HG02852 (cell line): Measurements from ENCODE around the gene SALL3.
"Not testable (repeated sequence)": the region's sequence is repeated elsewhere in the genome, so short reads cannot be mapped to it uniquely, and the experiment has no call there.

Source experiments
- ATAC-seq: cut with Tn5 transposase; IDR thresholded peaks from one replicate; pipeline ENCODE4 v1.9.1; 2021; ENCODE audit warnings: mild to moderate bottlenecking, moderate library complexity; ENCODE audit not compliant: unreplicated experiment

Gene SALL3

DNA sequence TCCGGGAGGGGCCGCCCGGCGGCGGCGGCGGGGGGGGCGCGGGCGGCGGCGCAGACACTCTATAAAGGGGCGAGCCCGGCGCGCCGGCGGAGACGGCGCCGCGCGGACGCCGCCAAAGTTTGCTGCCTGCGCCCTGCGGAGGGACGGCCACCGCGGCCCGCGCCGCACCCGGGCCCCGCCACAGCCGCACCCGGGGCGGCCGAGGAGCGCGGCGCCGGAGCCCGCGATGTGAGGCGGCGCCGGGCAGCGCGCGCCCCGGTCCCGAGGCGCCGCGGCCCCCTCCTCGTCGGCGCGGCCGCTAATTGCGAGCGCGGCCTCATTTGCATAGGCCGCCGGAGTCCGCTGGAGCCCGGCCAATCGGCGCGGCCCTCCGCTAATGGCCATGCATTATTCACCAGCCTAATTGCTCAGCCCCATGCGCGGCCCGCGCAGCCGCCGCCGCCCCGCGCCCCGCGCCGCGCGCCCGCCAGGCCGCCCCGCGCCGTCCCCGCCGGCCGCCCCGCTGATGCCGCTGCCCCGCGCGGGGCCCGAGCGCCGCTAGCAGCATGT lies at the start of gene SALL3:
Gene SALL3, plus strand, starts transcription at position 89 of the 549 bp plus-strand sequence. Its CDS starts 457 bp downstream, at position 546.
- no peak for ATAC-seq

DNA sequence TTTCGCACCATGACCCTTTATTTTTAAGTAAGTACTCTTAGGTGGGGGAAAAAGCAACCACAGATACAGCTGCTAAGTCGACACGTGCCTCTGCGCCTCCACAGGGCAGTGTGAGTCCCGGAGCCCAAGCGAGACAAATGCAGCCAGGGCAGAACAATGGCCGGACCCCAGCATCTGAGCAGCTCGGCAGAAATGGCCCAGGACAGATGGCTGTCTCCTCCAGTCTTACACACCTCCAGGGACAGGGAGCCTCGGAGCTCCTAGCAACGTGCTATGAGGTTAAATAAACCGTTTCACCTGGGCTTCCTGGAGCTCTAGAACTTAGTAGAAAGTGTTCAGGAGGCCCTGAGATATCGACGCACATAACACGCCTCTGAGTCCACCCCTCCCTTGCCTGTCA lies 47.3 kb upstream of the SALL3 start:
- no peak for ATAC-seq

DNA sequence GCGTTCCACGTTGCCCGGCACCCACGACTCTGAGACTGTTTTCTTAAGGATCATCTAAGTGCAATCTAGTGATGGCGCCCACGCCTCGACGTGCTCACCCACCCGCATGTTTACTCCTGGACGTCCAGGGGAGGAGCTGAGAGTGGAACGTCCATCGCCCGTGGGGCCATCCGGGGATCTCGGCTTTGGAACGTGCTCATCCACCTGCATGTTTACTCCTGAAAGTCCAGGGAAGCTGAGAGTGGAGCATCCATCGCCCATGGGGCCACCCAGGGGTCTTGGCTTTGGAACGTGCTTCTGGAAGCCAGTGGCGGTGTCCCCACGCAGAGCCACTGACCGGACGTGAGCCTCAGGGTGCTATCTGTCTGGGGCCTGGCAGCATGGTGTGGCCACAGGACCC lies 45.6 kb upstream of the SALL3 start:
- ATAC-seq, result no peak

DNA sequence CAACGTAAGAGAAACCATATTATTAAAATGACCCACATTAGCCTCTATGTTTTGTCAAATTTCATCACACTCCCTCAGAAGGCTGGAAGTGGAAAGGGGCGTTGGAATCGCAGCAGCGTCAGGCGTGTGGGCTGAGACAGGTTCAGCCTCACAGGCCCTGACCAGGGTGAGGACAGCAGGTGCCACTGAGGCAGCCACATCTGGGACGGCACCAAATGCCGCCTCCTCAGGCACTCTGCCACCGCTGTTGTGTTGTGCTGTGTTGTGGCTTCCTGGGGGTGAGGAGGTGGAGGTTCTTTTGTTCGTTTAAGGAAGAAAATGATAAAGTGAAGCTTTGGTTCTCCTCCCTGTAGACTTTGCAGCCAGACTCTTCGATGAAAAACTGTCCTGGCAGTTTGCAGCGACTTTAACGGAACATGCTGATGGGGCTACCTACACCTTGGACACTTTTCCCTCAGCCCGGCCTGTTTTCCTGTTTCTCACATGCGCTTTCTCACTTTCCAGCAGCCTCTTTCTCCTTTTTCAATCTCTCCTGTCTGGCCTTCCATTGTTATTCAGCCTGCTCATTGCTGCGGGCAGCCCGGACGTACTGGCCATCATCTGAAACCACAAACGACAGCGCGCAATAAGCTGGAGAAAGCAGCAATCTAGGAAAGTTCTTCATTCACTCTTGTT lies 44.9 kb upstream of the SALL3 start:
- no peak for ATAC-seq

DNA sequence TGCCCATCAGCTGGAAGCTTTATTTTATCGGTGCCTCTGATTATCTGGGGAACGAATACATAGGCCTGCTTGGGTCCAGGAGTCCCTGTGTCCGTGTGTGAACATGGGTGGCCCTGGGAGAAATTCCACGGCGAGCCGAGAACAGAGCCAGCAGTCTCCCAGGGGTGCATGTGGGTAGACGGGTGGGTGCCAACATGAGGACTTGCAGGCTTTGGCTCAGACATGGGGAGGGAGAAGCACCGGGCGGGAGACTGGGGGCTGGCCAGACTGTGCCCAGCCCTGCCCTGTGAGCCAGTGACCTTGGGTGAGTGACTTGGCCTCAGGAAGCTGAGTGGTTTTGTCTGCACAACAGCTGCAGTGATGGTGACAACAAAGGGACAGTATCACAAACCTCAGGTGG lies 44.2 kb upstream of the SALL3 start:
- ATAC-seq, result no peak

DNA sequence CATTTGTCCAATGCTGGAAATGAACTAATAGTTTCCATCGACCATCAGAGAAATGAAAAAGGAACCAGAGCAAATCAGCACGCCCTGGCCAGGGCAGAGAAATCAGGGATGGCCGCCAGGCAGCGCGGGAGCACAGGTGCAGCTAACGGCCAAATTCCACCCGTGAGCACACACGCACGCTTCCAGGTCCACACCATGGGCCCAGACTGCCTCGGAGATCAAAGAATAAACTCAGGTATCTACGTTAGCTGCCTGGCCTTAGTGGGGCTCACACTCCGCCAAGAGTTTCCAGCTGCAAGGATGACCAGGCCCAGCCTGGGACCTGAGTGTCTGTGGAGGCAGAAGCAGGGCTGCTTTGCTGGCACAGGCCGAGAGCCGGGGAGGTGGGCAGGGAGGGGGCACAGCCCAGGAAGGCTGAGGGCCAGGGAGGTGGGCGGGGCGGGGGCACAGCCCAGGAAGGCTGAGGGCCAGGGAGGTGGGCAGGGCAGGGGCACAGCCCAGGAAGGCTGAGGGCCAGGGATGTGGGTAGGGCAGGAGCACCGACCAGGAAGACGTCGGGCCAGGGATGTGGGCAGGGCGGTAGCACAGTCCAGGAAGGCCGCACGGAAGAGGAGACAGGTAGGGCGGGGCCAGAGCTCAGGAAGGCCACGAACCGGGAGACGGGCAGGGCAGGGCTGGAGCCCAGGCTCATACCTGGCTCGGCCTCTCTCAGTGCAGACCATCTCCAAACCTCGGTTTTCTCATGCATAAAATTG lies 43.2 kb upstream of the SALL3 start:
- no peak for ATAC-seq

DNA sequence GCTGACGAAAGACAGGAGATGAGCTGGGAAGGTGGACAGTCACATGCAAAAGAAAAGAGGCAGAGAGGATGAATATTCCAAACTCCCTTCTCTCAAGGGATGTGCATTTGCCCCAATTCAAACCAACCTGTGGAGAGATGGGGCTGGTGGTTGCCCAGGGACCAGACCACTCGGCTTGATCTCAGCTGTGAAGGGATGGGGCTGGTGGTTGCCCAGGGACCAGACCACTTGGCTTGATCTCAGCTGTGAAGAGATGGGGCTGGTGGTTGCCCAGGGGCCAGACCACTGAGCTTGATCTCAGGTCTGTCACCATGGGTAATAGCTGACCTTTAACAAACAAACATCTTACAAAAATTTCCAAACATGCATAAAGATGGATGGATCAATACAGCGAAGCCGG lies 42.5 kb upstream of the SALL3 start:
- ATAC-seq, result no peak

DNA sequence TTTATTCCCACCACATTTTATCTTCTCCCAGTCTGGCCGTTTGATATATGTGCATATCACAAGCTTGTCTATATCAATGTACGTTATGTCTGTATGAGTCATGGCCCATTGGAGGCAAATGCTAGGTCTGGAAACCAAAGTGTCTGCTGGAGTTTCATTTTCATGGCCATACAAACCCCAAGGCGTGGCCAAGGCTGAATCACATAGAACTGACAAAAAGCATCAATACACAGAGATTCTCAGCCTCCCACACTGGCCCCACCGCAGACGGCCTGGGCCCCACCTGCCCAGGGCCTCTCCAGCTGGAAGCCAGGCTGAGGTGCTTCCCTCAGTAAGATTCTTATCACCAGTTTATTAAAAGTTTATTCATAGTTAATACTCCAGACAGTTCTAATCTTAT lies 40.5 kb upstream of the SALL3 start:
- no peak for ATAC-seq

DNA sequence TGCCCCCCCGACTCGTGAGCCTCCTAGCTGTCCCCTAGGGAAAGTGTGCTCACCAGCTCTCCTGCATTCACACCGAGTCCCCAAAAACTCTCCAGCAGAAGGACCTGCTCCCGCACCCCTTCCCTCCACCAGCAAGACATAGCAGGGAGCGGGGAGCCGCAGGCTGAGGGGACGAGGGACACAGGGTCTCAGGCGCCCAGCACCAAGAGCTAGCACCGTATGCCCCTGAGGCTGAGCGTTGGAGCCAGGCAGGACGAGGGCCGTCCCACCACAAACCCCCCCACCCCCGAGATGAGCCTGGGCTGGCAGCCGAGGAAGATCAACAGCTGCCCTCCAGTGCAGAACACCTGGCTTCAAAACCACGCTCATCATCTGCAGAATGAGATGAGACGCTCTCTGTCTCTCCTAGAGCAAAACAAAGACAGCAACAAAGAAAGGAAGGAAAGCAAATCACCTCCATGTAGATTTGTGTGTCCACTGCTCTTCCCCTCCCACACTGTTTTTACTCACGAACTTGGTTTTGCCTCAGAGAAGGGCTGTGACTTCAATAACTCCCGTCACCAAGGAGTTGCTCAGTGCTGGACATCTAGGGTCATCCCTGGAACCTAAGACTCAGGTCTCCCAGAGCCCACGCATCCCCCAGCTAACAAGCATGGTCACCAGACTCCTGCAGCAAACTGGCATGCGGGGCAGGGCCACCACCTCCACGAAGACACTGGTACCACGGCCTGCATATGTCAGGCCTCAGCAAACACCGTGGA lies 39.7 kb upstream of the SALL3 start:
- ATAC-seq, result no peak

DNA sequence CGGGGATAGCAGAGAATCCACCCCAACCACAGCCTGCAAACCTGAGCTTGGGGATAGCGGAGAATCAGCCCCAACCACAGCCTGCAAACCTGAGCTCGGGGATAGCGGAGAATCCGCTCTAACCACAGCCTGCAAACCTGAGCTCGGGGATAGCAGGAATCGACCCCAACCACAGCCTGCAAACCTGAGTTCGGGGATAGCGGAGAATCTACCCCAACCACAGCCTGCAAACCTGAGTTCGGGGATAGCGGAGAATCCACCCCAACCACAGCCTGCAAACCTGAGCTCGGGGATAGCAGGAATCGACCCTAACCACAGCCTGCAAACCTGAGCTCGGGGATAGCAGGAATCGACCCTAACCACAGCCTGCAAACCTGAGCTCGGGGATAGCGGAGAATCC lies 37.4 kb upstream of the SALL3 start:
- not testable (repeated sequence) for ATAC-seq

DNA sequence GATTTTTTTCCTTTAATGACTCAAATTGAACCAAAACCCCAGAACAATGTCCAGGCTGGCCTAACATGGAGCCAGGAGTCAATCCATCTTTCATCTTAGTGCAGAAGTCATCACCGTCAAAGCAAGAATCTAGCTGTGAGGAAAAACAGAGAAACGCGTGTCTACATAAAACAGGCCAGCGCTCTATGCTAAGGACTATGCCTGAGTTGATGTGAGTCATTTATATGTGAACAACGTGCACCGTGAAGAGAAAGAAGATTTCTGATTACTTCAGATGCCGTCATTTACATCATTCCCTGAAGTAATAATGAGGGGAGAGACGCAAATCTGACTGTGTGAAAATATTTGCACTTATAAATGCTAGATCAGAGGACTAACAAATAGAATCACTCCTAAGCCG lies 34.0 kb upstream of the SALL3 start:
- ATAC-seq, result no peak

DNA sequence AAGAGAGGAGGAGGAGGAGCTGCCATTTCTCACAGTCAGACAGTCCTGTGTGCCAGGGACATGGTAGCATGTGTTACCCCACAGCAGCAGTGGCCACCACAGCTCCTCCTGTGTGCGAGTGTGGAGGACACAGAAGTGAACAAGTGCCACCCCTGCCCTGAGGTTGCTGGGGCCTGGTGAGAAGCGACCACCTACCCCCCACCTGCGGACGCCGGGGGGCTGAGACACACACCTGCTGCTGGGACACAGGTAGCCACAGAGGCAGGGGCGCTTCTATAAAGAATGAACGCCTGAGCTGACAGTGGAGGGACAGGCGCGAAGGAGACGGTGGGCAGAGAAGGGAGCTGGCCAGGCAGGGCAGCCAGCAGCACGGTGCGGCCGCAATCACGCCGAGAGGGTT lies 32.3 kb upstream of the SALL3 start:
- no peak for ATAC-seq

DNA sequence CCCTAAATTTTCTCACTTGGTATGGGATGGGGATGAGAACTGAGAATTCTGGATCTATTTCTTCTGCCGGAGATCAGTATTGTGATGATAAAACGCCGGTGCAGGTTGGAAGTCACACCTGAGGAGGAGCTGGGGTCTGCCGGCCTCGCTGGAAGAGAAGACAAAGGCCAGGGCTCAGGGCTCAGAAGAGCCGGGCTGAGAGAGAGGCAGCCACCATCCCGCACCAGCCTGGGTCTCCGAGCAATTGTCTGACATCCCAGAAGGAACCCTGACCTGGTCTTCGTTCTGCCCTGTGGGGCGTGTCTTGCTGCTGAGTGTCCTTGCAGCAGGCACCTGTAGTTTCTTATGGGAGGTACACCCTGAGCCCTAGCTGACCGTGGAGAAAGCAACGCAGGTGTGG lies 31.4 kb upstream of the SALL3 start:
- ATAC-seq, result no peak

DNA sequence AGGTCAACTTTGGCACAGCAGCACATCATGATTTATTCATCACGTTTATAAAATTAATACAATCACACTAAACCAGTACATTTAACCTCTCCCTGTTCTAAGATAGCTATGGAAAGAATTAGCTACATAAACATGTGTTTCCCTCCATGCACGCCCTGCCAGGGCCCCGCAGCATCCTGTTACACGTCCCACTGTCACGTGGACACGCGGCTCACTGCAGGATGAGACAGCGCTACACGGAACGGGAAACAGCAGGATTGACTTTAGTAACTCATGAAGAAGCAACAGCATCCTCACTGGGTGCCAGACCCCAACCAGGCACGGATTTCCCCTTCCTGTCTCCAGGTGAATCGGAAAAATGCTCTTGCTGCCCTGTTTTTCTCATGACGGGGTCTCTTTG lies 30.9 kb upstream of the SALL3 start:
- ATAC-seq, result no peak

DNA sequence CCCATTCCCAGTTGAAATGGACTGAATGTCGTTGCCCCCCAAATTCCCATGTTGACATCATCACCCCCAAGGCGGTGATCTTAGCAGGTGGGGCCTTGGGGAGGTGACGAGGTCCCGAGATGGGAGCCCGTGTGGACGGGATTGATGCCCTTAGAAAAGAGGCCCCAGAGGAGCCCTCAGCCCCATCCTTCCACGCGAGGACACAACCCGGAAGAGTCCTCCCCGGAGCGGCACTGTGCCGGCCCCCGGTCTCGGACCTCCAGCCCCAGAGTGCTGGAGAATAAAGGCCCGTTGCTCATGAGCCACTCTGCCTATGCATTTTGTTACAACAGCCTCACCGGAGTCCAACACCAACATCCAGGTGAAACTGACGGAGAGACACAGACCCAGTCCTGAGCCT lies 30.4 kb upstream of the SALL3 start:
- no peak for ATAC-seq

DNA sequence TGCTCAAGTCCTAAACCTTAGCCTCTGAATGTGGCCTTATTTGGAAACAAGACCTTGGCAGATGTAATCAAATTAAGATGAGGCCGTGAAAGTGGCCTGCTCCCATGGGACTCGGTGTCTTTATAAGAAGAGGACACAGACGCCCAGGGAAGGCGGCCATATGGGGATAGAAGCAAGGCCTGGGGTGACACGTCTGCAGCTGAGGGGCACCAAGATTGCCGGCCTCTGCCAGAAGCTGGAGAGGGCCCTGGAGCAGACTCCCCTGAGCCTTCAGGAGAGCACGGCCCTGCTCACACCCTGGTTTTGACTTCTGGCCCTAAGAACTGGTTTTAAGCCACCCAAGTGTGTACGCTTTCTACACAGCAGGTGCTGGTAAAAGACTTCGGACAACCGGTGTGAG lies 29.2 kb upstream of the SALL3 start:
- no peak for ATAC-seq

DNA sequence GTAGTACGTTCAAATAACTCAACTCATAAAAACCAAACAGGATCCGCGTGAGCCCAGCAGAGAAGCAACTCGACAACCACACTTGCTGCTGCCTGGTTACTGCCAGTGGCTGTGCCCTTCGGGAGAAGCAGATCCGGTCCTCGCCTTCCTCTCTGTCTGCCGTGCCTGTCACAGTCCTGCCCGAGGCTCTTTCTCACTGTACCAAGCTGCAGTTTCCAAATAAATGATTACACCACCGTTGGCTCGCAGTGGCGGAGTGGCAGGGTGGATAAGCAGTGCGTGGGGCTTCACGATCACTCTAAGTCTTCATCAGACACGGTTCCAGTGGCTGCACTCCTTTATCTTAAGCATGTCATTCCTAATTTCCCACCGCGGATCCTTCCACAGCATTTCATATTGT lies 26.1 kb upstream of the SALL3 start:
- ATAC-seq, result no peak

DNA sequence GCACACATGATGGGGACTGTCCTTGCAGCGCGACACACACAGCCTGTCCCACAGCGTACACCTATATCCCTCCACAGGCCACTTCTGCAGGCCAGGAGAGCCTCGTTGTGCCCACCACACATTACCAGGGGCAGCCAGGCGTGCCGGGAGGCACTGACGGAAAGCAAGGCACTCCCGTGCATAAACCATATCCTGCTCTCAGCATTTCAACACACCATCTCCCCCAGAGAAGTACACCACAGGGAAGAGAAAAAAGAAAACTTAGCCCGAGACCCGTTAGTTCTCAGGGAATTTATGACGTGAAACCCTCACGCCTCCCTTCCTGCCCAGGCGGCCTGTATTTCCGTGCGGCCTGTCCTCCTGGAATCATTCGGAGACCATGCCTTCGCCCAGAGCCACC lies 24.6 kb upstream of the SALL3 start:
- no peak for ATAC-seq

DNA sequence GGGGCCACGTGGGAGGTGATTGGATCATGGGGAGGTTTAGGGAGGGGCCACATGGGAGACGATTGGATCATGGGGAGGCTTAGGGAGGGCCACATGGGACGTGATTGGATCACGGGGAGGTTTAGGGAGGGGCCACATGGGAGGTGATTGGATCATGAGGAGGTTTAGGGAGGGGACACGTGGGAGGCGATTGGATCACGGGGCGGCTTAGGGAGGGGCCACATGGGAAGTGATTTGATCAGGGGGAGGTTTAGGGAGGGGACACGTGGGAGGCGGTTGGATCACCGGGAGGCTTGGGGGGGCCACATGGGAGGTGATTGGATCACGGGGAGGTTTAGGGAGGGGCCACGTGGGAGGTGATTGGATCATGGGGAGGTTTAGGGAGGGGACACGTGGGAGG lies 22.5 kb upstream of the SALL3 start:
- no peak for ATAC-seq

DNA sequence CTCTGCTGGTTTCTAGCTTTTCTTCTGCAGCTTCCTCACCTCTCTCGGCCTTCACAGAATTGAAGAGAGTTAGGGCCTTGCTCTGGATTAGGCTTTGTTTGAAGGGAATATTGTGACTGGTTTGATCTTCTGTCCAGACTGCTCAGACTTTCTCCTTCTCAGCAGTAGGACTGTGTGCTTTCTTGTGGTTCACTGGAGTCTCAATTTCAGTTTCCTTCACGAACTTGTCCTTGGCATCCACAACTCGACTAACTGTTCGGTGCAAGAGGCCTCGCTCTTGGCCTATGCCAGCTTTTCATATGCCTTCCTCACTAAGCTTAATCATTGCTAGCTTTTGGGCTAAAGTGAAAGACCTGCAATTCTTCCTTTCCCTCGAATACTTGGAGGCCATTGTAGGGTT lies 18.9 kb upstream of the SALL3 start:
- ATAC-seq, result no peak

DNA sequence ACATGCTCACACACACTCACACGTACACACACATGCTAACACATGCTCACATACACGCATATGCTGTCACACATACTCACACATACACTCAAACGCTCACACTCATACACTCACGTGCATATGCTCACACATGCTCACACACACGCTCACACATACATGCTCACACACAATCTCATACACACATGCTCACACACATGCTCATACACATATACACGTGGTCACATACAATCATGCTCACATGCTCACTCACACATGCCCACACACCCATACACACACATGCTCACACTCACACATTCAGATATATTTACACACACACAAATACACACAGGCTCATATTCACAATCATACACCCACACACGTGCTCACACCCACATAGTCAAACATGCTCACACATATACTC lies 17.5 kb upstream of the SALL3 start:
- ATAC-seq, result no peak

DNA sequence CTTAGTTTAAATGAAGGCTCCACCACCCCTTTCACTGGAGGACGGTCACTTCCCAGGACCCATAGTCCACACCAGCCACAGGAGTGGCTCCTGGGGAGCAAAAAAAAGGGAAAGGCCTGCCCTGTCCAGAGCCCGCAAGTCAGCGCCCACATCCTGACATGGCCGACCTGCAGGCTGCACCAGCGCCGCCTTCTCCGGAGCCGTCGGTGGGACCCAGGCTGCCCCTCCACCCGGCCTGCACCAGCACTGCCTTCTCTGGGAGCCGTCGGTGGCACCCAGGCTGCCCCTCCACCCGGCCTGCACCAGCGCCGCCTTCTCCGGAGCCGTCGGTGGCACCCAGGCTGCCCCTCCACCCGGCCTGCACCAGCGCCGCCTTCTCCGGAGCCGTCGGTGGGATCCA lies 14.9 kb upstream of the SALL3 start:
- ATAC-seq, result not testable (repeated sequence)
